ENCODE results near the gene TOR4A.

- TF ChIP-seq EZH2 (IDR thresholded peaks at IDR 0.05; ENCODE audit: borderline replicate concordance, insufficient read depth, low read depth, low read length, poor library complexity, severe bottlenecking) (no peak), CTCF (IDR thresholded peaks at IDR 0.05) (no peak)
Measured at GRCh38 chr9:137330689-137331088, 53.2 kb downstream of the TOR4A start.

Measured in B cell (primary cell).